Thymus (tissue), 14 donors: Measurements from ENCODE around the gene OR4F17. TPM values are rescaled to one million over a fixed set of nuclear protein-coding genes. Genes with fewer than 3 reads are reported as not detected.
"Not testable (repeated sequence)": the region's sequence is repeated elsewhere in the genome, so short reads cannot be mapped to it uniquely, and the experiment has no call there.

Experiments used
- DNase-seq, 9 donors: peaks; one replicate each; pipeline ENCODE4 v3.0.0-alpha.2; 2013; ENCODE audit warnings: low spot score in 9 of 9, low read depth in 6 of 9, missing footprints in 1 of 9
- H3K27ac ChIP-seq, 2 donors: one replicate each; pipeline ENCODE4 v1.5.1; 2013; ENCODE audit warnings: control low read depth in 1 of 2, low read depth in 1 of 2, low read length in 1 of 2, mild to moderate bottlenecking in 1 of 2, moderate library complexity in 1 of 2
- H3K27me3 ChIP-seq, 2 donors: one replicate each; pipeline ENCODE4 v1.5.1; 2013; ENCODE audit warnings: low read length in 1 of 2; ENCODE audit not compliant: control insufficient read depth in 2 of 2, insufficient read depth in 1 of 2
- H3K36me3 ChIP-seq, 2 donors: one replicate each; pipeline ENCODE4 v1.5.1; 2013; ENCODE audit warnings: low read length in 1 of 2, mild to moderate bottlenecking in 1 of 2, moderate library complexity in 1 of 2; ENCODE audit not compliant: control insufficient read depth in 2 of 2, insufficient read depth in 2 of 2
- H3K4me1 ChIP-seq, 2 donors: one replicate each; pipeline ENCODE4 v1.5.1; 2013; ENCODE audit warnings: low read length in 2 of 2; ENCODE audit not compliant: control insufficient read depth in 2 of 2, insufficient read depth in 2 of 2
- H3K4me3 ChIP-seq, 2 donors: one replicate each; pipeline ENCODE4 v1.5.1; 2013; ENCODE audit warnings: low read length in 2 of 2, control low read depth in 1 of 2, mild to moderate bottlenecking in 1 of 2
- H3K9me3 ChIP-seq, 2 donors: one replicate each; pipeline ENCODE4 v1.5.1; 2013; ENCODE audit warnings: low read length in 1 of 2, mild to moderate bottlenecking in 1 of 2; ENCODE audit not compliant: control insufficient read depth in 2 of 2, insufficient read depth in 1 of 2
- WGBS: extraction: QIAGEN DNeasy Blood & Tissue Kit; methylation state at CpG from one replicate; pipeline ENCODE4 v1.1.7; 2013; 5-methylcytosine and 5-hydroxymethylcytosine counted together
- long read RNA-seq, 10 donors: transcript quantifications; one replicate each; lab custom pipeline, GENCODE V29; 2026
- polyA plus RNA-seq: library from polyadenylated mRNA; stranded (reverse); fragments of 200-250 nt; gene quantifications from one replicate; pipeline ENCODE4 v1.2.3, GENCODE V29; 2013
- total RNA-seq: library from RNA; stranded (reverse); fragments of 120-200 nt; gene quantifications from one replicate; pipeline ENCODE4 v1.2.4, GENCODE V29; 2013
- donor health status: healthy.

OR4F17 gene
- total RNA-seq, result not detected
- not detected for polyA plus RNA-seq
- long read RNA-seq, donor 1, result 0 reads
- long read RNA-seq, donor 2, result 0 reads
- long read RNA-seq, donor 3, result 0 reads
- long read RNA-seq, donor 4, result 0 reads
- long read RNA-seq, donor 5, result 0 reads
- long read RNA-seq, donor 6, result 0 reads
- long read RNA-seq, donor 7, result 0 reads
- long read RNA-seq, donor 8, partial matches to known transcripts, result 0 of 1 reads
- long read RNA-seq, donor 8, other reads (novel, unspliced or antisense), result 0 of 1 reads
- long read RNA-seq, donor 9, result 0 reads
- long read RNA-seq, donor 10, result 0 reads

- not testable (repeated sequence) for H3K9me3 ChIP-seq, H3K36me3 ChIP-seq, H3K4me1 ChIP-seq, H3K4me3 ChIP-seq, H3K27ac ChIP-seq, DNase-seq, H3K27me3 ChIP-seq
Observed at GRCh38 chr19:106804-107203, at the start of gene OR4F17. Gene OR4F17 (plus strand): TSS chr19:107104. CDS start chr19:110679, 3,575 bp downstream.

- H3K27ac ChIP-seq, H3K27me3 ChIP-seq, H3K9me3 ChIP-seq, DNase-seq, H3K4me3 ChIP-seq, H3K4me1 ChIP-seq, H3K36me3 ChIP-seq: not testable (repeated sequence)
- no CpG with 5 or more reads among the region's 54 CpGs for WGBS
Observed at GRCh38 chr19:70793-71192, 36.1 kb upstream of the OR4F17 start.

- H3K9me3 ChIP-seq, H3K4me1 ChIP-seq, H3K27me3 ChIP-seq, H3K27ac ChIP-seq, H3K4me3 ChIP-seq, DNase-seq, H3K36me3 ChIP-seq: not testable (repeated sequence)
Observed at GRCh38 chr19:82864-83263, 24.0 kb upstream of the OR4F17 start.

- no CpG with 5 or more reads among the region's 1 CpG for WGBS
- not testable (repeated sequence) for DNase-seq, H3K9me3 ChIP-seq, H3K27ac ChIP-seq, H3K36me3 ChIP-seq, H3K27me3 ChIP-seq, H3K4me3 ChIP-seq, H3K4me1 ChIP-seq
Observed at GRCh38 chr19:83626-84025, 23.3 kb upstream of the OR4F17 start.

GRCh38 chr19:90678-91077 lies 16.2 kb upstream of the OR4F17 start:
- H3K27me3 ChIP-seq, H3K36me3 ChIP-seq, DNase-seq, H3K4me1 ChIP-seq, H3K4me3 ChIP-seq, H3K27ac ChIP-seq, H3K9me3 ChIP-seq: not testable (repeated sequence)
- WGBS, result 87% methylated on average over 4 of the region's 4 CpGs

GRCh38 chr19:94794-95193 lies 12.1 kb upstream of the OR4F17 start:
- DNase-seq, H3K9me3 ChIP-seq, H3K4me3 ChIP-seq, H3K27me3 ChIP-seq, H3K36me3 ChIP-seq, H3K27ac ChIP-seq, H3K4me1 ChIP-seq: not testable (repeated sequence)
- no CpG with 5 or more reads among the region's 1 CpG for WGBS

GRCh38 chr19:97647-98046 lies 9.3 kb upstream of the OR4F17 start:
- H3K4me1 ChIP-seq, H3K4me3 ChIP-seq, H3K27me3 ChIP-seq, DNase-seq, H3K27ac ChIP-seq, H3K36me3 ChIP-seq, H3K9me3 ChIP-seq: not testable (repeated sequence)
- no CpG with 5 or more reads among the region's 3 CpGs for WGBS

GRCh38 chr19:120443-121140 lies 13.7 kb downstream of the OR4F17 start:
- not testable (repeated sequence) for H3K9me3 ChIP-seq, H3K4me1 ChIP-seq, DNase-seq, H3K27me3 ChIP-seq, H3K27ac ChIP-seq, H3K36me3 ChIP-seq, H3K4me3 ChIP-seq
- WGBS, result 29% methylated on average over 1 of the region's 5 CpGs
